Fibroblast of skin of right biceps (primary cell): ENCODE measurements around the gene DBNDD1.

ENCODE experiments used
- DNase-seq: peaks from one replicate; pipeline ENCODE4 v3.0.0-alpha.2; 2013

The DBNDD1 gene

GRCh38 chr16:89958068-89958467, 61.2 kb downstream of the DBNDD1 start:
- DNase-seq, result peak; percentile 44

- DNase-seq, result no peak
Measured at GRCh38 chr16:89957216-89957785, 62.0 kb downstream of the DBNDD1 start.

- DNase-seq, result no peak
Measured at GRCh38 chr16:89956505-89957215, 62.6 kb downstream of the DBNDD1 start.

GRCh38 chr16:89955001-89955685, 64.1 kb downstream of the DBNDD1 start:
- DNase-seq, result no peak
